Thyroid gland (tissue), 4 donors: Measurements from ENCODE around the gene STUB1.

Source experiments
- POLR2A ChIP-seq, 2 donors: fragments of 450-650 bp; IDR thresholded peaks; one replicate each; pipeline ENCODE4 v1.6.1; 2017; ENCODE audit warnings: antibody characterized with exemption in 2 of 2, mild to moderate bottlenecking in 2 of 2, moderate library complexity in 1 of 2
- TF ChIP-seq, protein P1 (sequence below), 6 experiments: fragments of 200-600 bp in 3 of 6; fragments of 450-650 bp in 3 of 6; sonication (generic) in 3 of 6; IDR thresholded peaks; one replicate each; pipeline ENCODE4 v1.5.1; 2016 to 2019; ENCODE audit warnings: antibody characterized with exemption in 6 of 6, mild to moderate bottlenecking in 2 of 6, inconsistent platforms in 1 of 6, moderate library complexity in 1 of 6

DNA sequence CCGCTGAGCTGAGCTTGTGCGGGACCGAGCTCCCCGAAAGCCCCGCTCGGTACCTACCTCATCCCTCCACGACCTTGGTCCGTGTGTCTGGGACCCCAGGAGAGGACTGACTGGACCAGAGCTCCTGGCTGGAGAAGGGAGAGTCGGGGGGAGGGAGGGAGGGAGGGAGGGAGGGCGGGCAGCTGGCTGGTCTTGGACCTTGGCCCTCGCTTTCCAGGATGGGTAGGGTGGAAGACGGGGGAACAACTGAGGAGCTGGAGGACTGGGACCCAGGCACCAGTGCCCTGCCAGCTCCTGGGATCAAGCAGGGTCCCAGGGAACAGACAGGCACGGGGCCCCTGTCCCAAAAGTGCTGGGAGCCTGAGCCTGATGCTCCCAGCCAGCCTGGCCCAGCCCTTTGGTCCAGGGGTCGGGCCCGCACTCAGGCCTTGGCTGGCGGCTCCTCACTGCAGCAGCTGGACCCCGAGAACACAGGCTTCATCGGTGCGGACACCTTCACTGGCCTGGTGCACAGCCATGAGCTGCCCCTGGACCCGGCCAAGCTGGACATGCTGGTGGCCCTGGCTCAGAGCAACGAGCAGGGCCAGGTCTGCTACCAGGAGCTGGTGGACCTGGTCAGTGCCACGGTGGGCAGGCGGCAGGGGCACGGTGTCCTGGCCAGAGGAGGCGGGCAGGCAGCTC lies 4.2 kb upstream of the STUB1 start:
- TF ChIP-seq, protein P1, sequence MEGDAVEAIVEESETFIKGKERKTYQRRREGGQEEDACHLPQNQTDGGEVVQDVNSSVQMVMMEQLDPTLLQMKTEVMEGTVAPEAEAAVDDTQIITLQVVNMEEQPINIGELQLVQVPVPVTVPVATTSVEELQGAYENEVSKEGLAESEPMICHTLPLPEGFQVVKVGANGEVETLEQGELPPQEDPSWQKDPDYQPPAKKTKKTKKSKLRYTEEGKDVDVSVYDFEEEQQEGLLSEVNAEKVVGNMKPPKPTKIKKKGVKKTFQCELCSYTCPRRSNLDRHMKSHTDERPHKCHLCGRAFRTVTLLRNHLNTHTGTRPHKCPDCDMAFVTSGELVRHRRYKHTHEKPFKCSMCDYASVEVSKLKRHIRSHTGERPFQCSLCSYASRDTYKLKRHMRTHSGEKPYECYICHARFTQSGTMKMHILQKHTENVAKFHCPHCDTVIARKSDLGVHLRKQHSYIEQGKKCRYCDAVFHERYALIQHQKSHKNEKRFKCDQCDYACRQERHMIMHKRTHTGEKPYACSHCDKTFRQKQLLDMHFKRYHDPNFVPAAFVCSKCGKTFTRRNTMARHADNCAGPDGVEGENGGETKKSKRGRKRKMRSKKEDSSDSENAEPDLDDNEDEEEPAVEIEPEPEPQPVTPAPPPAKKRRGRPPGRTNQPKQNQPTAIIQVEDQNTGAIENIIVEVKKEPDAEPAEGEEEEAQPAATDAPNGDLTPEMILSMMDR (IDR thresholded peaks at IDR 0.05): no peak
- TF ChIP-seq POLR2A (IDR thresholded peaks at IDR 0.05): no peak
